Upper lobe of right lung (tissue), 1 donor: Measurements from ENCODE around the gene SYNDIG1. TPM values are rescaled to one million over a fixed set of nuclear protein-coding genes. Genes with fewer than 3 reads are reported as not detected.

ENCODE experiments used
- ATAC-seq: fragments of 200-7000 bp; cut with Tn5 transposase; one replicate; pipeline ENCODE4 v1.9.1; 2020; ENCODE audit warnings: mild to moderate bottlenecking, moderate library complexity
- DNase-seq: peaks from one replicate; pipeline ENCODE4 v3.0.0-alpha.2; 2020
- H3K27ac ChIP-seq: fragments of 200-600 bp; one replicate; pipeline ENCODE4 v1.8.0; 2022
- H3K27me3 ChIP-seq: fragments of 200-600 bp; one replicate; pipeline ENCODE4 v1.8.0; 2022; ENCODE audit warnings: mild to moderate bottlenecking
- H3K36me3 ChIP-seq: fragments of 200-600 bp; one replicate; pipeline ENCODE4 v1.8.0; 2022
- H3K4me1 ChIP-seq: fragments of 200-600 bp; one replicate; pipeline ENCODE4 v1.8.0; 2022
- H3K4me3 ChIP-seq: fragments of 200-600 bp; one replicate; pipeline ENCODE4 v1.8.0; 2022; ENCODE audit warnings: mild to moderate bottlenecking
- H3K9me3 ChIP-seq: fragments of 200-600 bp; one replicate; pipeline ENCODE4 v1.8.0; 2022
- CTCF ChIP-seq: fragments of 200-600 bp; IDR thresholded peaks from one replicate; pipeline ENCODE4 v1.8.0; 2022; ENCODE audit warnings: antibody characterized with exemption
- intact Hi-C: fragments of 100-400 bp; cut with DNase I; formaldehyde crosslinking; loops from one replicate; pipeline ENCODE4 v1.11.0; 2022
- total RNA-seq: library from RNA; stranded (reverse); fragmentation: NEBNext Ultra II Directional; extraction: Animal tissue kit (Norgen Biotek cat#: 25700); gene quantifications from one replicate; pipeline ENCODE4 v1.2.1, GENCODE V29; 2021
- donor health status: DM: no; HTN: yes; CAD: no; lungs with severe emphysema.

SYNDIG1 gene
- total RNA-seq, 1 donor from 2014 or later, result not detected

GRCh38 chr20:24560571-24561491, 91.4 kb downstream of the SYNDIG1 start:
- Histone ChIP-seq H3K27ac (no peak overlapping the region), H3K4me3 (no peak overlapping the region), H3K27me3 (no peaks in the 10 kb centered on the region), H3K9me3 (no peaks in the 10 kb centered on the region), H3K36me3 (no peaks in the 10 kb centered on the region), H3K4me1 (no peaks in the 10 kb centered on the region)
- intact Hi-C loops, result no loop called here
- ATAC-seq (no peak), DNase-seq (no peak)
- no peak for TF ChIP-seq CTCF

GRCh38 chr20:24565835-24566351, 96.5 kb downstream of the SYNDIG1 start:
- no peak overlapping the region for H3K27ac ChIP-seq
- intact Hi-C loops, result no loop called here
- DNase-seq, result no peak
- no peaks in the 10 kb centered on the region for H3K4me1 ChIP-seq
- H3K36me3 ChIP-seq, result no peaks in the 10 kb centered on the region
- no peak overlapping the region for H3K4me3 ChIP-seq
- TF ChIP-seq CTCF, result no peak
- H3K9me3 ChIP-seq, result no peaks in the 10 kb centered on the region
- H3K27me3 ChIP-seq, result no peaks in the 10 kb centered on the region
- no peak for ATAC-seq

- Histone ChIP-seq H3K27me3 (no peaks in the 10 kb centered on the region), H3K4me3 (no peak overlapping the region), H3K4me1 (no peaks in the 10 kb centered on the region), H3K9me3 (no peaks in the 10 kb centered on the region), H3K36me3 (no peaks in the 10 kb centered on the region), H3K27ac (no peak overlapping the region)
- intact Hi-C loops, result no loop called here
- TF ChIP-seq CTCF, result no peak
- ATAC-seq (no peak), DNase-seq (no peak)
Measured at GRCh38 chr20:24566656-24567055, 97.2 kb downstream of the SYNDIG1 start.

GRCh38 chr20:24567508-24567907, 98.1 kb downstream of the SYNDIG1 start:
- no peak for ATAC-seq
- TF ChIP-seq CTCF, result no peak
- peak; percentile 29 for DNase-seq

GRCh38 chr20:24568842-24569241, 99.4 kb downstream of the SYNDIG1 start:
- H3K27ac ChIP-seq, result no peak overlapping the region
- no peaks in the 10 kb centered on the region for H3K9me3 ChIP-seq
- H3K36me3 ChIP-seq, result no peaks in the 10 kb centered on the region
- H3K4me3 ChIP-seq, result no peak overlapping the region
- intact Hi-C loops, result no loop called here
- DNase-seq (no peak), ATAC-seq (no peak)
- TF ChIP-seq CTCF, result no peak
- no peaks in the 10 kb centered on the region for H3K4me1 ChIP-seq
- no peaks in the 10 kb centered on the region for H3K27me3 ChIP-seq

More at GRCh38 chr20:24567508-24567907, 98.1 kb downstream of the SYNDIG1 start:
- Histone ChIP-seq H3K27ac (no peak overlapping the region), H3K27me3 (no peaks in the 10 kb centered on the region), H3K36me3 (no peaks in the 10 kb centered on the region), H3K4me3 (no peak overlapping the region), H3K9me3 (no peaks in the 10 kb centered on the region), H3K4me1 (no peaks in the 10 kb centered on the region)
- intact Hi-C loops, result no loop called here
